Mammary epithelial cell (primary cell): Measurements from ENCODE around the gene CCDC142.

Experiments
- CTCF ChIP-seq, 2 donors: IDR thresholded peaks in 1 of 2; conservative IDR thresholded peaks in 1 of 2; 2 replicates each; pipeline ENCODE4 v1.5.1; 2011 to 2012; ENCODE audit warnings: inconsistent platforms in 2 of 2, low read length in 2 of 2, mild to moderate bottlenecking in 2 of 2, control low read depth in 1 of 2, low read depth in 1 of 2; ENCODE audit not compliant: insufficient read depth in 1 of 2; ENCODE audit errors: extremely low read depth in 1 of 2
- EZH2 ChIP-seq: IDR thresholded peaks from 2 replicates; pipeline ENCODE4 v1.6.1; 2012; ENCODE audit warnings: low read length, inconsistent platforms, borderline replicate concordance

GRCh38 chr2:74424995-74425406 lies 57.8 kb downstream of the CCDC142 start:
- no peak for TF ChIP-seq CTCF (conservative IDR thresholded peaks at IDR 0.05 in 1 of 2, IDR thresholded peaks at IDR 0.05 in 1 of 2; ENCODE audit: extremely low read depth in 1 of 2, insufficient read depth in 1 of 2, low read depth in 1 of 2, low read length in 2 of 2)
- TF ChIP-seq EZH2 = no peak
